ENCODE results near the gene CYP21A2. TPM values are rescaled to one million over a fixed set of nuclear protein-coding genes. Genes with fewer than 3 reads are reported as not detected.

CYP21A2 gene
- total and polyA plus RNA-seq, 10 of the 15 experiments (the other 5 are each of a cell fraction or from before 2014, with no cell fraction given): 0.04 to 0.92 (median 0.23) TPM; not detected in 7

- H3K36me3 ChIP-seq (ENCODE audit: control insufficient read depth in 2 of 2, insufficient read depth in 2 of 2, low read length in 1 of 2): no peaks in the 10 kb centered on the region
- ATAC-seq (no peak), FAIRE-seq (no peak), DNase-seq (ENCODE audit: low read depth, low spot score) (no peak)
- no peak overlapping the region for H2AFZ ChIP-seq (ENCODE audit: control insufficient read depth, low read depth, low read length)
- no peak for TF ChIP-seq IRF5 (IDR thresholded peaks at IDR 0.05; ENCODE audit: borderline replicate concordance)
- no peak for TF ChIP-seq JUND (IDR thresholded peaks at IDR 0.05; ENCODE audit: low read depth, low read length)
- TF ChIP-seq CTCF (IDR thresholded peaks at IDR 0.05 in 2 of 3, conservative IDR thresholded peaks at IDR 0.05 in 1 of 3; ENCODE audit: control insufficient read depth in 2 of 3, extremely low read depth in 1 of 3, insufficient read depth in 1 of 3, low read depth in 3 of 3, low read length in 3 of 3): no peak
- TF ChIP-seq NRF1 (conservative IDR thresholded peaks at IDR 0.05; ENCODE audit: low read depth, low read length): no peak
- no peak for TF ChIP-seq DPF2 (IDR thresholded peaks at IDR 0.05)
- no peak for TF ChIP-seq CBFB (IDR thresholded peaks at IDR 0.05; ENCODE audit: low read depth)
- TF ChIP-seq NFIC (IDR thresholded peaks at IDR 0.05; ENCODE audit: low read depth, low read length): no peak
- TF ChIP-seq ZNF24 (IDR thresholded peaks at IDR 0.05): no peak
- ChIA-PET CTCF (interaction anchor here (0.6 to 1.0 kb wide), 2 partner anchors 71 to 113 kb away, joined by 3 read pairs; no protein-coding TSS in a partner anchor), SMC1A (ENCODE audit: uncharacterized antibody, unreplicated experiment) (interaction anchor here (0.5 kb wide), 1 partner anchor 166 kb away, joined by 3 read pairs; no protein-coding TSS in a partner anchor), POLR2A (interaction anchor here (0.6 kb wide), 1 partner anchor 1188 kb away, joined by 3 read pairs; the partner anchor contains the start of genes RPS18 and VPS52), RAD21 (ENCODE audit: unreplicated experiment) (no interaction called here)
- no peaks in the 10 kb centered on the region for H3K9me3 ChIP-seq (replicated peaks; ENCODE audit: control insufficient read depth, insufficient read depth, low read length)
- no peaks in the 10 kb centered on the region for H4K20me1 ChIP-seq (ENCODE audit: control insufficient read depth, insufficient read depth)
- H3K79me2 ChIP-seq (ENCODE audit: control insufficient read depth, insufficient read depth, low read length): no peaks in the 10 kb centered on the region
- intact Hi-C loops (cut with micrococcal nuclease; ENCODE audit: unreplicated experiment): no loop called here
- no peak overlapping the region for H3K9ac ChIP-seq (ENCODE audit: control insufficient read depth, insufficient read depth, low read length)
- BruUV-seq (replicated peaks): no TSS peak
- peaks cover 16% of the 10 kb centered on the region for H3K4me1 ChIP-seq (ENCODE audit: control insufficient read depth, insufficient read depth, low read length)
- WGBS (ENCODE audit: insufficient coverage, insufficient replicate concordance, low lambda C conversion rate, missing lambda C conversion rate): 56% methylated on average over 22 of the region's 22 CpGs
- no peak overlapping the region for H3K4me2 ChIP-seq (ENCODE audit: control insufficient read depth, insufficient read depth)
- H3K27me3 ChIP-seq (replicated peaks in 1 of 2; ENCODE audit: control insufficient read depth in 2 of 2, insufficient read depth in 2 of 2, low read length in 1 of 2): peaks cover 3 to 8% of the 10 kb centered on the region in 2 experiments; a peak in 3 of 4 replicates
- no peak overlapping the region for H3K27ac ChIP-seq (ENCODE audit: control insufficient read depth, insufficient read depth)
- H3K4me3 ChIP-seq: no peak overlapping the region
- in situ Hi-C loops (cut with MboI): no loop called here
Observed at GRCh38 chr6:32083812-32084768, 45.9 kb downstream of the CYP21A2 start.
